ENCODE measurements around the gene EIPR1.

GRCh38 chr2:3267869-3268704, 109.5 kb downstream of the EIPR1 start:
- no peak for TF ChIP-seq CTCF (optimal IDR thresholded peaks at IDR 0.05 in 1 of 3, IDR thresholded peaks at IDR 0.05 in 1 of 3, conservative IDR thresholded peaks at IDR 0.05 in 1 of 3; ENCODE audit: extremely low read depth in 1 of 3, insufficient read depth in 2 of 3, low read length in 3 of 3)
- TF ChIP-seq EZH2 (IDR thresholded peaks at IDR 0.05; ENCODE audit: low read length): no peak
